HG03175 (cell line): ENCODE data around the gene SMC1A.
"Not testable (repeated sequence)": the region's sequence is repeated elsewhere in the genome, so short reads cannot be mapped to it uniquely, and the experiment has no call there.

ENCODE experiments used
- ATAC-seq: cut with Tn5 transposase; IDR thresholded peaks from one replicate; pipeline ENCODE4 v1.9.1; 2021; ENCODE audit warnings: mild to moderate bottlenecking, moderate library complexity; ENCODE audit not compliant: unreplicated experiment

Gene SMC1A

GRCh38 chrX:53422086-53422860 is at the start of gene SMC1A:
SMC1A (minus strand) TSS chrX:53422654; CDS start chrX:53422600, 54 bp downstream.
- ATAC-seq, result peak; percentile 92

GRCh38 chrX:53471346-53471745 is 48.9 kb upstream of the SMC1A start:
- no peak for ATAC-seq

- ATAC-seq, result not testable (repeated sequence)
Observed at GRCh38 chrX:53468659-53469058, 46.2 kb upstream of the SMC1A start.

- ATAC-seq, result no peak
Observed at GRCh38 chrX:53458082-53458481, 35.6 kb upstream of the SMC1A start.

- no peak for ATAC-seq
Observed at GRCh38 chrX:53456254-53456653, 33.8 kb upstream of the SMC1A start.

- ATAC-seq, result no peak
Observed at GRCh38 chrX:53452812-53453211, 30.4 kb upstream of the SMC1A start.

- no peak for ATAC-seq
Observed at GRCh38 chrX:53449632-53450031, 27.2 kb upstream of the SMC1A start.

- no peak for ATAC-seq
Observed at GRCh38 chrX:53447441-53447840, 25.0 kb upstream of the SMC1A start.

- ATAC-seq, result no peak
Observed at GRCh38 chrX:53445977-53446376, 23.5 kb upstream of the SMC1A start.

GRCh38 chrX:53442322-53442631 is 19.8 kb upstream of the SMC1A start:
- no peak for ATAC-seq

- ATAC-seq, result peak; percentile 76
Observed at GRCh38 chrX:53441531-53442321, 19.3 kb upstream of the SMC1A start.

GRCh38 chrX:53440621-53441517 is 18.4 kb upstream of the SMC1A start:
- no peak for ATAC-seq

GRCh38 chrX:53440101-53440500 is 17.6 kb upstream of the SMC1A start:
- no peak for ATAC-seq

GRCh38 chrX:53438832-53439230 is 16.4 kb upstream of the SMC1A start:
- no peak for ATAC-seq

GRCh38 chrX:53438174-53438831 is 15.8 kb upstream of the SMC1A start:
- no peak for ATAC-seq

- no peak for ATAC-seq
Observed at GRCh38 chrX:53437206-53437605, 14.8 kb upstream of the SMC1A start.

- peak; percentile 63 for ATAC-seq
Observed at GRCh38 chrX:53435997-53436396, 13.5 kb upstream of the SMC1A start.

- peak; percentile 95 for ATAC-seq
Observed at GRCh38 chrX:53433651-53434639, 11.5 kb upstream of the SMC1A start, which contains the start of gene HSD17B10. HSD17B10 (minus strand) TSS chrX:53434370; CDS start chrX:53434345, 25 bp downstream.

- ATAC-seq, result no peak
Observed at GRCh38 chrX:53430231-53430630, 7.8 kb upstream of the SMC1A start.
